CD14-positive monocyte (primary cell): ENCODE data around the gene KCNAB1. TPM values are rescaled to one million over a fixed set of nuclear protein-coding genes. Genes with fewer than 3 reads are reported as not detected.
"Not testable (repeated sequence)": the region's sequence is repeated elsewhere in the genome, so short reads cannot be mapped to it uniquely, and the experiment has no call there.

Source experiments
- DNase-seq, 3 donors: peaks; one replicate each; pipeline ENCODE4 v3.0.0-alpha.2; 2011 to 2022
- H2AFZ ChIP-seq: 2 replicates; pipeline ENCODE4 v1.6.0; 2012; ENCODE audit warnings: mild to moderate bottlenecking, low read depth, low read length, inconsistent platforms; ENCODE audit not compliant: insufficient read depth, poor library complexity, severe bottlenecking
- H3K27ac ChIP-seq, 2 donors: 1 replicate in 1 of 2; 2 replicates in 1 of 2; pipeline ENCODE4 v1.5.1; 2012 to 2013; ENCODE audit warnings: low read length in 2 of 2, control low read depth in 1 of 2, inconsistent platforms in 1 of 2, low read depth in 1 of 2, mild to moderate bottlenecking in 1 of 2
- H3K27me3 ChIP-seq, 2 donors: one replicate each; pipeline versions ENCODE4 v1.6.0 to v1.6.1; 2011 to 2013; ENCODE audit warnings: low read length in 2 of 2; ENCODE audit not compliant: control insufficient read depth in 2 of 2, insufficient read depth in 2 of 2
- H3K36me3 ChIP-seq, 2 donors: replicated peaks in 1 of 2; 1 replicate in 1 of 2; 2 replicates in 1 of 2; pipeline versions ENCODE4 v1.5.1 to v1.6.1; 2012 to 2013; ENCODE audit warnings: low read length in 2 of 2, control low read depth in 1 of 2, inconsistent platforms in 1 of 2, mild to moderate bottlenecking in 1 of 2; ENCODE audit not compliant: insufficient read depth in 2 of 2, control insufficient read depth in 1 of 2
- H3K4me1 ChIP-seq, 2 donors: 1 replicate in 1 of 2; 2 replicates in 1 of 2; pipeline versions ENCODE4 v1.5.1 to v1.6.1; 2012 to 2013; ENCODE audit warnings: low read length in 2 of 2, control low read depth in 1 of 2, inconsistent platforms in 1 of 2, mild to moderate bottlenecking in 1 of 2, moderate library complexity in 1 of 2; ENCODE audit not compliant: insufficient read depth in 2 of 2, control insufficient read depth in 1 of 2
- H3K4me2 ChIP-seq: replicated peaks from 2 replicates; pipeline ENCODE3; 2012; ENCODE audit warnings: low read length, moderate library complexity, mild to moderate bottlenecking; ENCODE audit not compliant: poor library complexity, severe bottlenecking; ENCODE audit errors: extremely low read depth
- H3K4me3 ChIP-seq, 3 experiments: fragments of 200-600 bp in 1 of 3; sonication (generic) in 1 of 3; replicated peaks in 1 of 3; 1 replicate in 2 of 3; 2 replicates in 1 of 3; pipeline ENCODE4 v1.5.1; 2011 to 2013; ENCODE audit warnings: low read length in 3 of 3, mild to moderate bottlenecking in 3 of 3, control low read depth in 2 of 3, low read depth in 2 of 3, inconsistent platforms in 1 of 3, moderate library complexity in 1 of 3
- H3K79me2 ChIP-seq: 2 replicates; pipeline ENCODE4 v1.6.0; 2012; ENCODE audit warnings: mild to moderate bottlenecking, control low read depth, inconsistent platforms, low read length, moderate library complexity; ENCODE audit not compliant: insufficient read depth
- H3K9ac ChIP-seq: 2 replicates; pipeline ENCODE4 v1.6.0; 2017; ENCODE audit warnings: low read length, mild to moderate bottlenecking; ENCODE audit not compliant: insufficient read depth, poor library complexity, severe bottlenecking
- H3K9me3 ChIP-seq, 2 donors: replicated peaks in 1 of 2; 1 replicate in 1 of 2; 2 replicates in 1 of 2; pipeline versions ENCODE4 v1.5.1 to v1.6.1; 2012 to 2013; ENCODE audit warnings: low read length in 2 of 2, control low read depth in 1 of 2; ENCODE audit not compliant: control insufficient read depth in 1 of 2, insufficient read depth in 1 of 2
- H4K20me1 ChIP-seq: 2 replicates; pipeline ENCODE4 v1.6.0; 2012; ENCODE audit warnings: mild to moderate bottlenecking, low read length, control low read depth, moderate library complexity; ENCODE audit not compliant: insufficient read depth
- H3K27ac Mint-ChIP-seq, 7 donors: one replicate each; pipeline ENCODE4 v1.8.0; 2020; ENCODE audit warnings: mild to moderate bottlenecking in 7 of 7, mixed read lengths in 7 of 7, moderate library complexity in 6 of 7, inconsistent platforms in 2 of 7
- H3K27me3 Mint-ChIP-seq, 3 donors: one replicate each; pipeline ENCODE4 v1.8.0; 2021 to 2022; ENCODE audit warnings: low read depth in 3 of 3, mild to moderate bottlenecking in 3 of 3, mixed read lengths in 3 of 3, moderate library complexity in 3 of 3, inconsistent platforms in 1 of 3
- H3K36me3 Mint-ChIP-seq, 2 donors: one replicate each; pipeline ENCODE4 v1.8.0; 2020; ENCODE audit warnings: mixed read lengths in 2 of 2, inconsistent platforms in 1 of 2, mild to moderate bottlenecking in 1 of 2
- H3K4me1 Mint-ChIP-seq: one replicate; pipeline ENCODE4 v1.8.0; 2020; ENCODE audit warnings: mild to moderate bottlenecking, mixed read lengths
- H3K4me3 Mint-ChIP-seq, 2 donors: one replicate each; pipeline ENCODE4 v1.8.0; 2020; ENCODE audit warnings: mild to moderate bottlenecking in 2 of 2, mixed read lengths in 2 of 2, moderate library complexity in 1 of 2
- H3K9me3 Mint-ChIP-seq, 7 donors: one replicate each; pipeline ENCODE4 v1.8.0; 2020 to 2022; ENCODE audit warnings: mixed read lengths in 7 of 7, mild to moderate bottlenecking in 6 of 7, moderate library complexity in 6 of 7, inconsistent platforms in 2 of 7
- WGBS: methylation state at CpG from one replicate; pipeline ENCODE4 v1.1.5; 2013; ENCODE audit warnings: missing lambda C conversion rate; ENCODE audit not compliant: insufficient coverage; 5-methylcytosine and 5-hydroxymethylcytosine counted together
- intact Hi-C, 2 donors: fragments of 100-400 bp; cut with micrococcal nuclease; formaldehyde crosslinking; loops; one replicate each; pipeline versions ENCODE4 v1.15.0 to v1.15.1; 2023
- polyA plus RNA-seq, 3 donors: library from polyadenylated mRNA; depleted of rRNA in 1 of 3; unstranded in 2 of 3; stranded (reverse) in 1 of 3; fragments of 300-500 nt in 2 of 3; fragments of >200 nt in 1 of 3; fragmentation: Illumina TruSeq in 2 of 3; gene quantifications; 1 replicate in 2 of 3; 2 replicates in 1 of 3; pipeline ENCODE4 v1.2.3, GENCODE V29; 2012 to 2021
- TF ChIP-seq, protein P1 (sequence below): fragments of 200-600 bp; IDR thresholded peaks from one replicate; pipeline ENCODE4 v1.8.0; 2022; ENCODE audit warnings: antibody characterized with exemption, mild to moderate bottlenecking

Gene KCNAB1
- polyA plus RNA-seq, 3 donors: 0.08 to 0.14 TPM; not detected in 1

GRCh38 chr3:156559321-156559720 is 438.9 kb downstream of the KCNAB1 start:
- Histone ChIP-seq H2AFZ (no peak overlapping the region), H3K4me2 (no peak overlapping the region), H4K20me1 (no peaks in the 10 kb centered on the region), H3K4me1 (peaks cover 6% of the 10 kb centered on the region in 2 donors), H3K27me3 (no peaks in the 10 kb centered on the region), H3K9ac (no peak overlapping the region), H3K4me3 (no peak overlapping the region), H3K36me3 (no peaks in the 10 kb centered on the region), H3K27ac (no peak overlapping the region), H3K79me2 (peaks cover 6% of the 10 kb centered on the region), H3K9me3 (no peaks in the 10 kb centered on the region)
- Mint-ChIP-seq H3K4me3 (no peak overlapping the region), H3K27me3 (peaks cover 0 to 5% (median 2%) of the 10 kb centered on the region in 3 donors), H3K27ac (no peak overlapping the region), H3K4me1 (peaks cover 8% of the 10 kb centered on the region), H3K9me3 (peaks cover 0 to 2% (median 0%) of the 10 kb centered on the region in 7 donors), H3K36me3 (no peaks in the 10 kb centered on the region)
- WGBS: no CpG with 5 or more reads among the region's 1 CpG
- TF ChIP-seq, protein P1, sequence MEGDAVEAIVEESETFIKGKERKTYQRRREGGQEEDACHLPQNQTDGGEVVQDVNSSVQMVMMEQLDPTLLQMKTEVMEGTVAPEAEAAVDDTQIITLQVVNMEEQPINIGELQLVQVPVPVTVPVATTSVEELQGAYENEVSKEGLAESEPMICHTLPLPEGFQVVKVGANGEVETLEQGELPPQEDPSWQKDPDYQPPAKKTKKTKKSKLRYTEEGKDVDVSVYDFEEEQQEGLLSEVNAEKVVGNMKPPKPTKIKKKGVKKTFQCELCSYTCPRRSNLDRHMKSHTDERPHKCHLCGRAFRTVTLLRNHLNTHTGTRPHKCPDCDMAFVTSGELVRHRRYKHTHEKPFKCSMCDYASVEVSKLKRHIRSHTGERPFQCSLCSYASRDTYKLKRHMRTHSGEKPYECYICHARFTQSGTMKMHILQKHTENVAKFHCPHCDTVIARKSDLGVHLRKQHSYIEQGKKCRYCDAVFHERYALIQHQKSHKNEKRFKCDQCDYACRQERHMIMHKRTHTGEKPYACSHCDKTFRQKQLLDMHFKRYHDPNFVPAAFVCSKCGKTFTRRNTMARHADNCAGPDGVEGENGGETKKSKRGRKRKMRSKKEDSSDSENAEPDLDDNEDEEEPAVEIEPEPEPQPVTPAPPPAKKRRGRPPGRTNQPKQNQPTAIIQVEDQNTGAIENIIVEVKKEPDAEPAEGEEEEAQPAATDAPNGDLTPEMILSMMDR: no peak
- no peak for DNase-seq
- intact Hi-C loops: loop anchor here (5.0 to 10.0 kb wide), 5 partner anchors 45 to 585 kb away; partner anchors contain the start of gene TIPARP (in 2 of the 2)

- Histone ChIP-seq H3K9ac (no peak overlapping the region), H3K79me2 (no peaks in the 10 kb centered on the region), H3K4me2 (no peak overlapping the region), H3K36me3 (no peaks in the 10 kb centered on the region), H3K27me3 (no peaks in the 10 kb centered on the region), H2AFZ (no peak overlapping the region), H3K27ac (no peak overlapping the region), H4K20me1 (no peaks in the 10 kb centered on the region), H3K4me3 (no peak overlapping the region), H3K9me3 (no peaks in the 10 kb centered on the region), H3K4me1 (no peaks in the 10 kb centered on the region)
- Mint-ChIP-seq H3K4me1 (no peaks in the 10 kb centered on the region), H3K4me3 (no peak overlapping the region), H3K27me3 (peaks cover 0 to 4% (median 2%) of the 10 kb centered on the region in 3 donors), H3K9me3 (peaks cover 0 to 2% (median 0%) of the 10 kb centered on the region in 7 donors), H3K36me3 (no peaks in the 10 kb centered on the region), H3K27ac (no peak overlapping the region)
- DNase-seq: no peak
- intact Hi-C loops: no loop called here
- 95% methylated on average over 2 of the region's 2 CpGs for WGBS
- TF ChIP-seq, protein P1: no peak
These were observed 441.2 kb downstream of the KCNAB1 start for GRCh38 chr3:156561533-156561932.

DNA sequence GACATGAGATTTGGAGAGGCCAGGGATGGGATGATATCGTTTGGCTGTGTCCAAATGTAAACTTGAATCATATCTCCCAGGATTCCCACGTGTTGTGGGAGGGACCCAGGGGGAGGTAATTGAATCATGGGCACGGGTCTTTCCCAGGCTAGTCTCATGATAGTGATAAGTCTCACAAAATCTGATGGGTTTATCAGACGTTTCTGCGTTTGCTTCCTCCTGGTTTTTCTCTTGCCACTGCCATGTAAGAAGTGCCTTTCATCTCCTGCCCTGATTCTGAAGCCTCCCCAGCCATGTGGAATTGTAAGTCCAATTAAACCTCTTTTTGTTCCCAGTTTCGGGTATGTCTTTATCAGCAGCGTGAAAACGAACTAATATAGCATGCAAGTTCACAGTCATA is 442.1 kb downstream of the KCNAB1 start:
- H3K9ac ChIP-seq, H3K9me3 ChIP-seq, H3K27me3 ChIP-seq, H3K36me3 Mint-ChIP-seq, H3K79me2 ChIP-seq, H3K27ac Mint-ChIP-seq, H2AFZ ChIP-seq, H4K20me1 ChIP-seq, DNase-seq, H3K4me3 Mint-ChIP-seq, intact Hi-C loops, H3K27me3 Mint-ChIP-seq, H3K4me1 ChIP-seq, H3K27ac ChIP-seq, H3K4me1 Mint-ChIP-seq, H3K4me3 ChIP-seq, H3K4me2 ChIP-seq, H3K36me3 ChIP-seq, H3K9me3 Mint-ChIP-seq: not testable (repeated sequence)
- WGBS: 93% methylated on average over 3 of the region's 8 CpGs
